ENCODE results near the gene CEACAM8. TPM values are rescaled to one million over a fixed set of nuclear protein-coding genes. Genes with fewer than 3 reads are reported as not detected.

CEACAM8 gene
- total RNA-seq, 4 donors from 2014 or later = 0.32 to 1.5 TPM; not detected in 2

- Histone ChIP-seq H3K27me3 (no peaks in the 10 kb centered on the region), H3K4me3 (no peak overlapping the region), H3K36me3 (no peaks in the 10 kb centered on the region), H3K27ac (no peak overlapping the region), H3K9me3 (no peaks in the 10 kb centered on the region), H3K4me1 (no peaks in the 10 kb centered on the region)
- in situ Hi-C loops (cut with MboI; ENCODE audit: low pct_ligation_motif_present in 1 of 4, low pct_unique_long_range_greater_than_20kb in 1 of 4, low sequenced_read_pairs in 3 of 4) (no loop called here), intact Hi-C loops (cut with DNase I; ENCODE audit: low total_unique reads) (no loop called here)
- no peak for DNase-seq
- TF ChIP-seq POLR2A (IDR thresholded peaks at IDR 0.05) = no peak
- TF ChIP-seq, protein P1, sequence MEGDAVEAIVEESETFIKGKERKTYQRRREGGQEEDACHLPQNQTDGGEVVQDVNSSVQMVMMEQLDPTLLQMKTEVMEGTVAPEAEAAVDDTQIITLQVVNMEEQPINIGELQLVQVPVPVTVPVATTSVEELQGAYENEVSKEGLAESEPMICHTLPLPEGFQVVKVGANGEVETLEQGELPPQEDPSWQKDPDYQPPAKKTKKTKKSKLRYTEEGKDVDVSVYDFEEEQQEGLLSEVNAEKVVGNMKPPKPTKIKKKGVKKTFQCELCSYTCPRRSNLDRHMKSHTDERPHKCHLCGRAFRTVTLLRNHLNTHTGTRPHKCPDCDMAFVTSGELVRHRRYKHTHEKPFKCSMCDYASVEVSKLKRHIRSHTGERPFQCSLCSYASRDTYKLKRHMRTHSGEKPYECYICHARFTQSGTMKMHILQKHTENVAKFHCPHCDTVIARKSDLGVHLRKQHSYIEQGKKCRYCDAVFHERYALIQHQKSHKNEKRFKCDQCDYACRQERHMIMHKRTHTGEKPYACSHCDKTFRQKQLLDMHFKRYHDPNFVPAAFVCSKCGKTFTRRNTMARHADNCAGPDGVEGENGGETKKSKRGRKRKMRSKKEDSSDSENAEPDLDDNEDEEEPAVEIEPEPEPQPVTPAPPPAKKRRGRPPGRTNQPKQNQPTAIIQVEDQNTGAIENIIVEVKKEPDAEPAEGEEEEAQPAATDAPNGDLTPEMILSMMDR (IDR thresholded peaks at IDR 0.05) = no peak
- TF ChIP-seq EP300 (IDR thresholded peaks at IDR 0.05; ENCODE audit: low read depth) = no peak
- TF ChIP-seq POLR2AphosphoS5 (IDR thresholded peaks at IDR 0.05) = no peak
These were observed 34.5 kb upstream of the CEACAM8 start for GRCh38 chr19:42629191-42629590.

- Histone ChIP-seq H3K4me1 (no peaks in the 10 kb centered on the region), H3K27me3 (no peaks in the 10 kb centered on the region), H3K36me3 (no peaks in the 10 kb centered on the region), H3K27ac (no peak overlapping the region), H3K9me3 (no peaks in the 10 kb centered on the region), H3K4me3 (no peak overlapping the region)
- in situ Hi-C loops (cut with MboI; ENCODE audit: low pct_ligation_motif_present in 1 of 4, low pct_unique_long_range_greater_than_20kb in 1 of 4, low sequenced_read_pairs in 3 of 4) = no loop called here
- no peak for DNase-seq
- 41 to 50% methylated on average over 1 to 2 of the region's 2 CpGs for WGBS, 2 donors (ENCODE audit: low coverage in 1 of 2)
- no peak for TF ChIP-seq EP300 (IDR thresholded peaks at IDR 0.05; ENCODE audit: low read depth)
- no peak for TF ChIP-seq POLR2A (IDR thresholded peaks at IDR 0.05)
- TF ChIP-seq, protein P1 (IDR thresholded peaks at IDR 0.05) = no peak
- intact Hi-C loops (cut with DNase I; ENCODE audit: low total_unique reads) = no loop called here
These were observed 33.9 kb upstream of the CEACAM8 start for GRCh38 chr19:42628411-42629140.

GRCh38 chr19:42627916-42628315 is 33.2 kb upstream of the CEACAM8 start:
- H3K27ac ChIP-seq = no peak overlapping the region
- intact Hi-C loops (cut with DNase I; ENCODE audit: low total_unique reads) = no loop called here
- in situ Hi-C loops (cut with MboI; ENCODE audit: low pct_ligation_motif_present in 1 of 4, low pct_unique_long_range_greater_than_20kb in 1 of 4, low sequenced_read_pairs in 3 of 4) = no loop called here
- no peaks in the 10 kb centered on the region for H3K36me3 ChIP-seq
- no peak for DNase-seq
- TF ChIP-seq EP300 (IDR thresholded peaks at IDR 0.05; ENCODE audit: low read depth) (no peak), POLR2AphosphoS5 (IDR thresholded peaks at IDR 0.05) (no peak)
- WGBS, 2 donors (ENCODE audit: low coverage in 1 of 2) = 46 to 100% methylated on average over 1 to 2 of the region's 2 CpGs
- H3K9me3 ChIP-seq = no peaks in the 10 kb centered on the region
- H3K4me1 ChIP-seq = no peaks in the 10 kb centered on the region
- no peak overlapping the region for H3K4me3 ChIP-seq
- peaks cover 4% of the 10 kb centered on the region for H3K27me3 ChIP-seq

DNA sequence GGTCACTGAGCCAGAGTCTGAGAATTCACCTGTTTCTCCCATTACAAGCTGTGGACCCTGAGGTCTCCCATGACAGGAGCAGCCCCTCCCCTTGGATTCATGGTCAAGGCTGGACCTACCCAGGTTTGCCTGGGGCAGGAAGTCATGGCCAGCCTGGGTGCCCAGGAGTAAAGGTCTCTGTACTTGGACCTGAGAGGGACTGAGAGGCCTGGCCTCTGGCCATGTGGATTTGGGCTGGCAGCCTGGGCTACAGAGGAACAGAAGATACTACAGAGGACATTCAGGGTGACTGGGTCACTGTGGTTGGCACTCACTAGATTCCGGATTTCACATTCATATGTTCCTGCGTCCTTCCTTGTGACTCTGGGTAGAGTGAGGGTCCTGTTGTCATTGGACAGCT is 31.5 kb upstream of the CEACAM8 start:
- Histone ChIP-seq H3K27me3 (peaks cover 5% of the 10 kb centered on the region), H3K9me3 (no peaks in the 10 kb centered on the region), H3K4me1 (no peaks in the 10 kb centered on the region), H3K4me3 (no peak overlapping the region), H3K36me3 (no peaks in the 10 kb centered on the region), H3K27ac (no peak overlapping the region)
- DNase-seq = no peak
- intact Hi-C loops (cut with DNase I; ENCODE audit: low total_unique reads) (no loop called here), in situ Hi-C loops (cut with MboI; ENCODE audit: low pct_ligation_motif_present in 1 of 4, low pct_unique_long_range_greater_than_20kb in 1 of 4, low sequenced_read_pairs in 3 of 4) (no loop called here)
- TF ChIP-seq, protein P1 (IDR thresholded peaks at IDR 0.05) = no peak
- TF ChIP-seq POLR2AphosphoS5 (IDR thresholded peaks at IDR 0.05) (no peak), POLR2A (IDR thresholded peaks at IDR 0.05) (no peak), EP300 (IDR thresholded peaks at IDR 0.05; ENCODE audit: low read depth) (no peak)
- WGBS, 2 donors (ENCODE audit: low coverage in 1 of 2) = 91% methylated on average over 2 of the region's 2 CpGs; no CpG with 5 or more reads in 1 of the 2 donors

DNA sequence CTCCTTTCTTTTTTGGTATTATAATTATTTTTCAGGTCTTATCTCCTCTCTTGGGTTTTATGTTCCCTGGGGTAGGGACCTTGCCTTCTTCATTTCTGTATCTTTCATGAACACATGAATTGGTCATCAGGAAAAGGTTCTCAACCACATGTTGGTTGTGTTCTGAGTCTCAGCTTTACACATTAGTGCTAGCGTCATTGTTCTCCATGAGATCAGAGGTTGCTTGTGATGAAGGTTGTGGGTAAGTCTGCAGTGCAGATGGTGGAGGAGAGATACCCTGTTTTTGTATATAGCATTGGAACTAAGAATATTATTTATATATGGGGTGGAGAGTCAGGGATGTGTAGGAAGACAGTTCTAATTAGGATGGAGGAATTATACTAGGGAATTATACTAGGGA is 24.5 kb upstream of the CEACAM8 start:
- no peak for DNase-seq
- Histone ChIP-seq H3K36me3 (no peaks in the 10 kb centered on the region), H3K27ac (no peak overlapping the region), H3K27me3 (peaks cover 31% of the 10 kb centered on the region), H3K9me3 (no peaks in the 10 kb centered on the region), H3K4me3 (no peak overlapping the region), H3K4me1 (no peaks in the 10 kb centered on the region)
- in situ Hi-C loops (cut with MboI; ENCODE audit: low pct_ligation_motif_present in 1 of 4, low pct_unique_long_range_greater_than_20kb in 1 of 4, low sequenced_read_pairs in 3 of 4) (no loop called here), intact Hi-C loops (cut with DNase I; ENCODE audit: low total_unique reads) (no loop called here)
- TF ChIP-seq, protein P1 (IDR thresholded peaks at IDR 0.05) = no peak
- TF ChIP-seq POLR2A (IDR thresholded peaks at IDR 0.05) (no peak), EP300 (IDR thresholded peaks at IDR 0.05; ENCODE audit: low read depth) (no peak), POLR2AphosphoS5 (IDR thresholded peaks at IDR 0.05) (no peak)
- WGBS, 2 donors (ENCODE audit: low coverage in 1 of 2) = 75% methylated on average over 1 of the region's 1 CpG; no CpG with 5 or more reads in 1 of the 2 donors

Measured in transverse colon (tissue), 4 donors.